Measurements from ENCODE around the gene PLEKHA8.

Gene PLEKHA8

DNA sequence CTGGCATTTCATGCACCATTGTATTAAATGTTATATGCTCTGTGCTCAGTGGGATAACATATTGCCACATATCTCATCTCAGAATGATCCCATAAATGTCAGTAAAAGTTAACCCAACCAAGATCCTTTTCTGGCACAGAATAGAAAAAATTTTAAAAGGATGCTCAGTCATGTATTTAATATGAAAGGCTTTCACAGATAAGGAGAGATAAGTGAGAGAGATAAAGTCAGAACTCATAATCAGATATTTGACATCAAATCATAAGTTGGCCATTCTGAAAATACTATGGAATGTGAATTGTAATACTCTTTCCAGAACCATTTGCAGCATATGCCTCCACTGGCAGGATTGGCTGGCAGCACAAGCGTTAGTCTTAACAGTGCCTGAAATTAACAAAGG lies 38.5 kb downstream of the PLEKHA8 start:
- Histone ChIP-seq H3K4me1 (ENCODE audit: control insufficient read depth in 1 of 2, insufficient read depth in 1 of 2, low read depth in 1 of 2, low read length in 1 of 2) (no peaks in the 10 kb centered on the region), H3K9me3 (no peaks in the 10 kb centered on the region), H3K27ac (no peak overlapping the region), H3K36me3 (no peaks in the 10 kb centered on the region), H3K4me3 (ENCODE audit: low read depth in 1 of 2, low read length in 1 of 2) (no peak overlapping the region), H3K27me3 (no peaks in the 10 kb centered on the region)
- TF ChIP-seq, protein P1, sequence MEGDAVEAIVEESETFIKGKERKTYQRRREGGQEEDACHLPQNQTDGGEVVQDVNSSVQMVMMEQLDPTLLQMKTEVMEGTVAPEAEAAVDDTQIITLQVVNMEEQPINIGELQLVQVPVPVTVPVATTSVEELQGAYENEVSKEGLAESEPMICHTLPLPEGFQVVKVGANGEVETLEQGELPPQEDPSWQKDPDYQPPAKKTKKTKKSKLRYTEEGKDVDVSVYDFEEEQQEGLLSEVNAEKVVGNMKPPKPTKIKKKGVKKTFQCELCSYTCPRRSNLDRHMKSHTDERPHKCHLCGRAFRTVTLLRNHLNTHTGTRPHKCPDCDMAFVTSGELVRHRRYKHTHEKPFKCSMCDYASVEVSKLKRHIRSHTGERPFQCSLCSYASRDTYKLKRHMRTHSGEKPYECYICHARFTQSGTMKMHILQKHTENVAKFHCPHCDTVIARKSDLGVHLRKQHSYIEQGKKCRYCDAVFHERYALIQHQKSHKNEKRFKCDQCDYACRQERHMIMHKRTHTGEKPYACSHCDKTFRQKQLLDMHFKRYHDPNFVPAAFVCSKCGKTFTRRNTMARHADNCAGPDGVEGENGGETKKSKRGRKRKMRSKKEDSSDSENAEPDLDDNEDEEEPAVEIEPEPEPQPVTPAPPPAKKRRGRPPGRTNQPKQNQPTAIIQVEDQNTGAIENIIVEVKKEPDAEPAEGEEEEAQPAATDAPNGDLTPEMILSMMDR (IDR thresholded peaks at IDR 0.05), result no peak

DNA sequence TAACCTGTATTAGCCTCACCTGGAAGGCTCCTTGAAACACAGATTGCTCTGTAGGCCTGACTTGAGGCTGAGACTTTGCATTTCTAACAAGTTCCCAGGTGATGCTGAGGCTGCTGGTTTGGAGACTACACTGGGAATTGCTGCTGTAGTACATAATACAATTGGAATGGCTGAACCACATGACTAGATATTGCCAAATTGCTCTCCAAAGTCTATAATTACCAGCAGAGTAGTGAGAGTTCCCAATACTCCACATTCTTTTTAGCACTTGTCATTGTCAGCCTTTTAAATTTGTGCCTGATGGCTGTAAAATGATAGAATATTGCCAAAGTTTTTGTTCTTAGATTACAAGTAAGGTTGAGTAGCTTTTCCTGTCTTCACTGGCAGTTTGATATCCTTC lies 39.9 kb downstream of the PLEKHA8 start:
- TF ChIP-seq, protein P1 (IDR thresholded peaks at IDR 0.05), result no peak
- H3K4me1 ChIP-seq (ENCODE audit: control insufficient read depth in 1 of 2, insufficient read depth in 1 of 2, low read depth in 1 of 2, low read length in 1 of 2), result no peaks in the 10 kb centered on the region
- H3K27ac ChIP-seq, result no peak overlapping the region
- H3K36me3 ChIP-seq, result no peaks in the 10 kb centered on the region
- H3K9me3 ChIP-seq, result no peaks in the 10 kb centered on the region
- H3K4me3 ChIP-seq (ENCODE audit: low read depth in 1 of 2, low read length in 1 of 2), result no peak overlapping the region
- H3K27me3 ChIP-seq, result no peaks in the 10 kb centered on the region

DNA sequence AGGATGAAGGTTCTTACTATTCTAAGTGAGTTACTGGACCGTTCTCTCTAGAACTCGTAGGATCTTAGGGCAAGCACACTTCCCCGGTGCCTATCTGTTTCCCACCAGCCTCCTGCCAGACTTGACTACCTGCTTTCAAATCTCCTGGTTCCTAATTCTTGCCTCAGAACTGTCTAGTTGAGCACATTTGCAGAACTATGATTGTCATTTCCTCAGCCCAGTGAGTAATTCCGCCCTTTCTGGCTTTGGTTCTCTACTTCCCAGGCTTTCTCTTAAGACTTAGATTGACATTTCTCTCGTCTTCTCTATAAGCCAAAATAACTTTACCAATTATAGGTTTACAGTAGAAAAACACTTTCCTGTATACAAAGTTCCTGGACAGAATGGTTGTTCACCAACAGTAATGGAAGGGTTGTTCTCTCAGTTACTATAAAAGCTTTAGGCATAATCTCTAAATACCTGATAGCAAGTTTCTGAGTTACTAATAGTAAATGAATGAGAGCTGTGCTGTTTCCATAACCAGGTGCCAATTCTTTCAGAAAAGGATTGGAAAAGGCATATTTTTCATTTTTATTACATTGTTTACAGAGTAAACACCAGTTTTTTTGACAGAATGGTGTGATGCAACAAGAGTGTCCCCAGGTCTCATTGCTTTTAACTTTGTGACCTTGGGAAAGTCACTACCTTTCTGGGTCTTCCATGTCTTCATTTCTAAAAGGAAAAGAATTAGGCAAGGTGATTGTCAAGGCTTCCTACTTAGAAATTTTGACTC lies 41.1 kb downstream of the PLEKHA8 start:
- no peaks in the 10 kb centered on the region for H3K4me1 ChIP-seq (ENCODE audit: control insufficient read depth in 1 of 2, insufficient read depth in 1 of 2, low read depth in 1 of 2, low read length in 1 of 2)
- no peaks in the 10 kb centered on the region for H3K27me3 ChIP-seq
- H3K36me3 ChIP-seq, result no peaks in the 10 kb centered on the region
- no peak overlapping the region for H3K4me3 ChIP-seq (ENCODE audit: low read depth in 1 of 2, low read length in 1 of 2)
- H3K9me3 ChIP-seq, result no peaks in the 10 kb centered on the region
- H3K27ac ChIP-seq, result no peak overlapping the region
- TF ChIP-seq, protein P1 (IDR thresholded peaks at IDR 0.05), result no peak

DNA sequence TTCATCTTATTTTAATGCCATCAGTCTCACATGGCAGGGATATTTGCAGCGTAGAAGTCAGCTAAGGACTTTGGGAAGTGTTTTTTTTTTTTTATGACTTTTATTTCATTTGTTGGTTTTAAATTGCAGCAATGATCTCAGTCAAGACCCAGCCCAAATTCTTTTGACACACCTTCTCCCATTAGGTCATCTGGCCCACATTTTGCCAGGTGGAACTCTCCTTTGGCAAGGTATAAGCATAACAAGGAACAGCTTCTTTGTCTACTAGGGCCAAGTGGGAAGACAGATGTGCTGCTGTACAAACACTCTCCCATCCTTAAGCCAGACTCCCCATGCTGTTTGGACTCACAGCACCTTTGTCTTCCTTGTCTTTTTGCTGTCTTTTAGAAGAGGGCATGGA lies 41.8 kb downstream of the PLEKHA8 start:
- Histone ChIP-seq H3K4me3 (ENCODE audit: low read depth in 1 of 2, low read length in 1 of 2) (no peak overlapping the region), H3K4me1 (ENCODE audit: control insufficient read depth in 1 of 2, insufficient read depth in 1 of 2, low read depth in 1 of 2, low read length in 1 of 2) (no peaks in the 10 kb centered on the region), H3K36me3 (no peaks in the 10 kb centered on the region), H3K9me3 (no peaks in the 10 kb centered on the region), H3K27me3 (no peaks in the 10 kb centered on the region), H3K27ac (no peak overlapping the region)
- TF ChIP-seq, protein P1 (IDR thresholded peaks at IDR 0.05), result no peak

DNA sequence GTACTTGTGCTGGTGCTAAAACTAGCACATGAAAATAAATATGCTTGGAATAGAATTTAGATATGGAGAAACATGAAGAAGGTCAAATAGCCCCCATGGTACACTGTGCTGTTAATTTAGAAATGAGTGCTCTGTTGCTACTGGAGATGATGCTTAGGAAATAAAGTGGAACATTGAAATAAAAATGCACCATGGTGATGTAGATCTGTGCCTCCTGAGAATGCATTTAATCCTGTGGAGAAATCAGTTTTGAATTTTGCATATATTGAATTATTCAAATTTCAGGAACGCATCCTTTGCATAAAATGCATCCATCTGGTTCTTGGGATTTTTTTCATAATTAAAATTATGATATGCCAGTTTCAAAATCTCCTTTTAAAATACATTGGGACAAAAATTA lies 44.5 kb downstream of the PLEKHA8 start:
- H3K4me3 ChIP-seq (ENCODE audit: low read depth in 1 of 2, low read length in 1 of 2), result no peak overlapping the region
- H3K27ac ChIP-seq, result no peak overlapping the region
- H3K27me3 ChIP-seq, result no peaks in the 10 kb centered on the region
- TF ChIP-seq, protein P1 (IDR thresholded peaks at IDR 0.05), result no peak
- no peaks in the 10 kb centered on the region for H3K36me3 ChIP-seq
- no peaks in the 10 kb centered on the region for H3K4me1 ChIP-seq (ENCODE audit: control insufficient read depth in 1 of 2, insufficient read depth in 1 of 2, low read depth in 1 of 2, low read length in 1 of 2)
- no peaks in the 10 kb centered on the region for H3K9me3 ChIP-seq
